DMS153 treated with DMSO at 0.1 percent for 48 hours (cell line): Measurements from ENCODE around the gene SUPT3H.

Experiments used
- DNase-seq: peaks from one replicate; lab custom pipeline; 2025; ENCODE audit not compliant: unreplicated experiment; lab: John Stamatoyannopoulos, UW

The SUPT3H gene

DNA sequence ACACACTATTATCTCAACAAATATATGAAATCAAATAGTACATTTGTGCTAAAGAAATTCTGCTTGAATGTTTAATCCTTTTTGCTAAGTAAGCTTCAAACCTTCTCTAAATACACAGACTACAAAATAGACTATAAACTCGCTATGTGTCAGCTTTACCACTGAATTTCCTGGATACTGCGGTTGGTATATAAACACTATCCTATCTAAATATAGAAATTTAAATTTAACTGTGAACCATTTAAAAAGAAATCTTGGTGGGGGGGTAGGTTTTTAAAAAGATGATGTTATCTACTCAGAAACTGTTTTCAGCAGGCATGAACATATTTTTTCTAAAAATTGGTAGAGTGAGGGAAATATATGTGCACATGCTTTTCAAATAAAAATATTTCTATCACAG, 356.1 kb downstream of the SUPT3H start:
- DNase-seq: no peak

GRCh38 chr6:45012687-45013086, 365.0 kb downstream of the SUPT3H start:
- DNase-seq: no peak

GRCh38 chr6:45009576-45009975, 368.2 kb downstream of the SUPT3H start:
- DNase-seq: no peak

- DNase-seq: no peak
Observed at GRCh38 chr6:45006893-45007292, 370.8 kb downstream of the SUPT3H start.

DNA sequence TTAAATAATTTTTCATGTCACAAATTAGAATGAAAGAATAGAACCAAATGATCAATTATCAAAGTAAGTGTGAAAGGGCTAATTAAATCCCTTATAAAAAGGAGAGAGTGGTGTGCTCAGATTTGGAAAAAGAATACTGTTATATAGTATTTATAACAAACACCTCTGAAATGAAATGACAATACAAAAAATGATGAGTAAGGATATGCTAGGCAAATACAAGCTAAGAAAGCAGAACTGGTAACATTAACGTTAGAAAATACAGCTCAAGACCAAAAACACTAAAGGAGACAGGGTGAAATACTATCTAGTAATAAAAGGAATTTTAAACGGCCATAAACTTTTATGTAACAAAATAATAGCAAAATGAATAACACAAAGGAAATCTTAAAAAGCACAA, 373.8 kb downstream of the SUPT3H start:
- no peak for DNase-seq

DNA sequence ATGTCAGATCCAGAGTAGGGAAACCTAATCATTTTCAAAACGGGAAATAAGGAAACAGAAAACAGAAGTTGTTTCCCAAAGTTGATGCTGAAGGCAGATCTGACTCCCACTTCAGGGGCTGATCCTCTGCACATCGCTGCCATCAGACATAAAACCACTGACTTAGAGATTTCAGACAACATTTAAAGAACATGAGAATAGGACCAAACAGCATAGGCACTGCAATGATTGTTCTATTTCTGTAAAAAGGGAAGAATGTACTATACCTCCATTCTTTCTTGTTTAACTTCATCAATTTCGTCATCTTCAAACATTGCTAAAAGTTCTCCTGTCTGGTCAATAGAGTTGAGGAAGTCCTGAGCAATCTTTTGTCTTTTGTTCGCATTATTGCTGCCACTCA, 374.3 kb downstream of the SUPT3H start:
- no peak for DNase-seq

GRCh38 chr6:45002390-45003105, 375.2 kb downstream of the SUPT3H start:
- DNase-seq: no peak

DNA sequence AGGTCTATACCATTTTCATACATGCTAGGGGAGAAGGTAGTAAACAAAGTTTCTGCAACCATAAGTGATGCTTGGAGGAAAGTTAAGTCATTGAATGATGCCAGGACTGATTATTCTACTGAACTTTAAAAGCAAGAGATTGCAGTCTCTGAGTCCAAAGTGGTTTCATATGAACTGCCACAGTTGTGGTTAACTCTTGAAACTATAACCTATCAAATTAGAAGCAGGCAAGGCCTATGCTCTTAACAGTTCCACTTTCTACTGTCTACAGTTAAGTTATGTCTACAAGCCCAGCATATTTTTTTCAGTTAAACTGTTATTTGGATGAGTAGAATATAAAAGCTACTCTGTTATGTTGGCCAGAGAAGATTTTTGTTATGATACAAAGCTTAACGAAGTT, 376.1 kb downstream of the SUPT3H start:
- DNase-seq: no peak

DNA sequence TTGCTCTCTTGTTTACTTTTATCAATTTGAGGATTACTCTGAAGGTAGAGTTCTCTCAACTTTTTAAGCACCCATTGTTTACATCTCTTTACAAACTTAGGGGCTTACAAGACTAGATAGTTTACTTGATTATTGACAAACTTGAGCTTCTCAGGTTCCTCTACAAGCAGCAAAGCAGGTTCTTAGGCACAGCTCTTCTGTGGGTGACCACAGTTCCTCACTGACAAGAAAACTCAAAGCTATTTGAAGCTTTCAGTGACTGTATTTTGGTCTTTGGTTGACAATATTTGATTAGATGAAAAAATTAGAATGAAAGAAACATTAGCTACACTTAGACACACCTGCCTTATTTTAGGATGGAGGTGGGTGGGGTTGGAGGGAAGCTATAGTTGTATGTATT, 376.9 kb downstream of the SUPT3H start:
- no peak for DNase-seq

DNA sequence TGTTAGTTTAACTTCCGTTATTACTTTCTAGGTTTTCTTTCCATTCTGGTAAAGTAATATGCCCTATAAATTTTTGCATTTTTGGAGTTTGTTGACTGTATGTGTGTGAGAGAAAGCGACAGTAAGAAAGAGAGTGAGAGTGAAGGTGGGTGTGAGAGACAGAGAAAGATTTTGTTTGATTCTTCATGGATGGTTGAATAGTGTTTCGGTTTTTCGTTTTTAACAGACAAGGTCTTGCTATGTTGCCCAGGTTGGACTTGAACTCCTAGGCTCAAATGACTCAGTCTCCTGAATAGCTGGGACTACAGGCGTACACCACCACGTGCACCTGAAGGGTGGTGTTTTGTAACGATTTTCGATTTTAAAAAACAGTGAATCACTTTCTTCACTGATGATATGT, 378.7 kb downstream of the SUPT3H start:
- no peak for DNase-seq

- no peak for DNase-seq
Observed at GRCh38 chr6:44995486-44996132, 382.1 kb downstream of the SUPT3H start.

- no peak for DNase-seq
Observed at GRCh38 chr6:44989391-44989790, 388.3 kb downstream of the SUPT3H start.

GRCh38 chr6:44985006-44985405, 392.7 kb downstream of the SUPT3H start:
- DNase-seq: no peak

- no peak for DNase-seq
Observed at GRCh38 chr6:44983467-44984365, 394.0 kb downstream of the SUPT3H start.

DNA sequence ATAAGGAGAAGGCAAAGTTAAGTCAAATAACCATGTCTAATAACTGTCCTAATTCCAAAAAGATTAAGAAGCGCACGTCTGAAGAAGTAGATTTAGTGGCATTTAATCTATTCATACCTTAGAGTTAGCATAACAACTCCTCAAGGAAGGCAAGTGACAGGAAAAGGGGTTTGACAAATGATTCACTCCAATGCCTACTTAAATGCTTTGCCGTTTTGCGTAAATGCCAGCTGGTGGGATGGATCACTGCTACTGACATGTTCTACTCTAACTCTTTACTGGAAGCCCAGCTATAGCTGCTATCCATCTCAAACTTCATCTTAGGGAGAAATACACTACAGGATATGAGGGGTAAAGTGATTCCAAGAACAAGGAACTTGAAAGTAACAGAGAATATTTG, 396.9 kb downstream of the SUPT3H start:
- no peak for DNase-seq

- no peak for DNase-seq
Observed at GRCh38 chr6:44976677-44977641, 400.8 kb downstream of the SUPT3H start.

- DNase-seq: no peak
Observed at GRCh38 chr6:44974511-44974910, 403.2 kb downstream of the SUPT3H start.

DNA sequence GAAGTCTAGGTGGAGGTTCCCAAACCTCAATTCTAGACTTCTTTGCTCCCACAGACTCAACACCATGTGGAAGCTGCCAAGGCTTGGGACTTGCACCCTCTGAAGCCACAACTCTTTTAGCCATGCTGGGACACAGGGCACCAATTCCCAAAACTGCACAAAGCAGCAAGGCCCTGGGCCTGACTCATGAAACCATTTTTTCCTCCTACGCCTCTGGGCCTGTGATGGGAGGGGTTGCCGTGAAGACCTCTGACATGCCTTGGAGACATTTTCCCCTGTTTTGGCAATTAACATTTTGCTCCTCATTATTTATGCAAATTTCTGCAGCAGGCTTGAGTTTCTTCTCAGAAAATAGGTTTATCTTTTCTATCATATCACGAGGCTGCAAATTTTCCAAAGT, 405.0 kb downstream of the SUPT3H start:
- DNase-seq: no peak

DNA sequence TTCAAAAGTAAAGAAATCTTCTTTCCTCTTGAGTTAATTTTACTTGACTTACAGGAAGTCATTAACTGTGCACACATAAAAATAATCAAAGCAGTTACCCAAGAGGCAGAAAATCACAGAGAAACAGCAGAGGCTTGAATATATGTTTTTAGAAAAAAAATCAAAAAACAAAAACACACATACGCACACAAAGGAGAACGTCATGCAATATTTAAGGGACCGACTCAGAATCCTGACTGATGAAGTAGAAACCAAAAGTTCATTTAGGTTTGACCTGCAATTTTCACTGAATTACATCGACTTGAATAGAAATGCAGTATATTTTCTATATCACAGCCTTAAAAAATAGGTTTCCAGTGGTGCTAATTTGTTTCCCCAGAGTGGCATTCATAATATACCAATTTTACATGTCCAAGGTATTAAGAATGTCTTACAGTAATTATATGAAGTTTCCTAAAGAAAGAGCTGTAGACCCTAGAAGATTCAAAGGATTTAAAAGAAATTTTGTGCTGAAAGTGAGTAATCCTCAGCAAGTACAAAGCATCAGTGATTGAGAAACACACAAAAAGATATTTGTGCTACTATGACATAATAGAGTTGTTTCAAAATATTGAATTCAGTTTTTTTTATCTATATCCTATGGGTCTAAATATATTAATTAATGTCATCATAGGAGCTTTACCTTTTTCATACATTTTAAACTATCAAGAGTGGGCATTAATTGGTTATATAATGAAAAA, 408.1 kb downstream of the SUPT3H start:
- DNase-seq: no peak

DNA sequence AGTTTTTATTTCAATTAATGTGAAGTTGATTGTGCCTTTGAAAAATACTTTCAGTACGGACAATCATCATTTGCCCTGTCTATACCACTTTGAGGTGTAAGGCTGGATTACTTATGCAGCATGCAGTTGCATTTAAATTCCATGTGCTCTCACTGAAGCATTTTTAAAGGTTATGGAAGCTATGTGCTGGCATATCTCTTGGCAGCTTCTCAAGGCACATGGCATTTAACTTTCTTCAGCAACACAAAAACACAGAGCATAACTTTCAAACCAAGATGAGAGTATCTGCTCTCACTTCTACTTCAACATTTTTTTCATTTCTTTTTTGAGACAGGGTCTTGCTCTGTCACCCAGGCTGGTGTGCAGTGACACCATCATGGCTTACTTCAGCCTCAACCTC, 410.3 kb downstream of the SUPT3H start:
- no peak for DNase-seq
